Endothelial cell of umbilical vein (primary cell): ENCODE measurements around the gene BCL7A. TPM values are rescaled to one million over a fixed set of nuclear protein-coding genes. Genes with fewer than 3 reads are reported as not detected.

Experiments used
- BruUV-seq: library from RNA; stranded (reverse); fragments of 400-500 nt; replicated peaks from 2 replicates; lab custom pipeline; 2021; lab: Mats Ljungman, UMichigan
- CTCF ChIA-PET: fragments of 300-600, 350-600 bp; sonication (Branson Sonifier 250); formaldehyde crosslinking; loops from one replicate; lab custom pipeline; 2021; ENCODE audit warnings: antibody characterized with exemption, inconsistent platforms; lab: Charles Lee
- POLR2A ChIA-PET: fragments of 300-600, 350-600 bp; sonication (Branson Sonifier 250); formaldehyde crosslinking; loops from one replicate; lab custom pipeline; 2021; ENCODE audit warnings: antibody characterized with exemption, inconsistent platforms; lab: Charles Lee
- DNase-seq: peaks from one replicate; pipeline ENCODE4 v3.0.0-alpha.2; 2011; ENCODE audit warnings: low read depth, low spot score
- FAIRE-seq: peaks from 2 replicates; lab custom pipeline; 2011; peaks lifted over from hg19 to GRCh38; lab: Jason Lieb, UNC
- H2AFZ ChIP-seq: 2 replicates; pipeline ENCODE4 v1.6.0; 2012; ENCODE audit warnings: low read depth, low read length, control low read depth, inconsistent platforms
- H3K27ac ChIP-seq: 2 replicates; pipeline ENCODE4 v1.5.1; 2011; ENCODE audit warnings: low read depth, mild to moderate bottlenecking, control low read depth, low read length, moderate library complexity; ENCODE audit not compliant: insufficient read depth
- H3K27me3 ChIP-seq, 2 experiments: 2 replicates each; pipeline versions ENCODE4 v1.6.0 to v1.6.1; 2011; ENCODE audit warnings: low read length in 2 of 2, mixed read lengths in 1 of 2; ENCODE audit not compliant: control insufficient read depth in 2 of 2, insufficient read depth in 2 of 2
- H3K36me3 ChIP-seq, 2 experiments: 2 replicates in 1 of 2; 3 replicates in 1 of 2; pipeline ENCODE4 v1.5.1; 2011; ENCODE audit warnings: low read length in 2 of 2, mild to moderate bottlenecking in 1 of 2, moderate library complexity in 1 of 2; ENCODE audit not compliant: control insufficient read depth in 2 of 2, insufficient read depth in 2 of 2; ENCODE audit errors: extremely low read depth in 1 of 2
- H3K4me1 ChIP-seq: 3 replicates; pipeline ENCODE4 v1.5.1; 2011; ENCODE audit warnings: mild to moderate bottlenecking, low read length; ENCODE audit not compliant: control insufficient read depth, insufficient read depth; ENCODE audit errors: extremely low read depth
- H3K4me2 ChIP-seq: 2 replicates; pipeline ENCODE4 v1.6.1; 2011; ENCODE audit warnings: low read length, control low read depth, mixed read lengths; ENCODE audit not compliant: insufficient read depth
- H3K4me3 ChIP-seq, 3 experiments: fragments of 200-600 bp in 1 of 3; sonication (generic), shearing (Covaris generic) in 1 of 3; replicated peaks in 1 of 3; 2 replicates each; pipeline ENCODE4 v1.5.1; 2011 to 2016; ENCODE audit warnings: control low read depth in 3 of 3, low read length in 3 of 3, mild to moderate bottlenecking in 2 of 3, inconsistent platforms in 1 of 3, low read depth in 1 of 3, moderate library complexity in 1 of 3; ENCODE audit not compliant: insufficient read depth in 1 of 3
- H3K79me2 ChIP-seq: 2 replicates; pipeline ENCODE4 v1.6.0; 2012; ENCODE audit warnings: low read length, inconsistent platforms; ENCODE audit not compliant: control insufficient read depth, insufficient read depth
- H3K9ac ChIP-seq: replicated peaks from 2 replicates; pipeline ENCODE3; 2011; ENCODE audit warnings: low read length, control low read depth; ENCODE audit not compliant: insufficient read depth; ENCODE audit errors: extremely low read depth
- H3K9me1 ChIP-seq: replicated peaks from 3 replicates; pipeline ENCODE4 v1.6.0; 2011; ENCODE audit warnings: mild to moderate bottlenecking, low read length; ENCODE audit not compliant: control insufficient read depth, insufficient read depth; ENCODE audit errors: extremely low read depth
- H3K9me3 ChIP-seq: replicated peaks from 2 replicates; pipeline ENCODE4 v1.5.1; 2012; ENCODE audit warnings: low read length, inconsistent platforms; ENCODE audit not compliant: control insufficient read depth, insufficient read depth
- H4K20me1 ChIP-seq: replicated peaks from 2 replicates; pipeline ENCODE3; 2011; ENCODE audit warnings: mild to moderate bottlenecking, low read length; ENCODE audit not compliant: control insufficient read depth, insufficient read depth; ENCODE audit errors: extremely low read depth
- EZH2 ChIP-seq: IDR thresholded peaks from 2 replicates; pipeline ENCODE4 v1.6.1; 2012; ENCODE audit warnings: borderline replicate concordance, low read depth, mild to moderate bottlenecking, moderate library complexity, low read length, inconsistent platforms; ENCODE audit not compliant: severe bottlenecking
- FOS ChIP-seq: IDR thresholded peaks from 2 replicates; pipeline ENCODE4 v1.6.1; 2011; ENCODE audit warnings: mild to moderate bottlenecking, low read length, moderate library complexity, borderline replicate concordance; ENCODE audit not compliant: insufficient read depth
- GATA2 ChIP-seq: IDR thresholded peaks from 2 replicates; pipeline ENCODE4 v1.7.0; 2011; ENCODE audit warnings: low read depth, mild to moderate bottlenecking, moderate library complexity, mixed read lengths, low read length; ENCODE audit not compliant: insufficient read length, insufficient read depth
- JUN ChIP-seq: IDR thresholded peaks from 2 replicates; pipeline ENCODE4 v1.6.1; 2011; ENCODE audit warnings: borderline replicate concordance, low read depth; ENCODE audit not compliant: insufficient read length, insufficient read depth
- MYC ChIP-seq: IDR thresholded peaks from one replicate; pipeline ENCODE4 v1.6.1; 2011; ENCODE audit warnings: mild to moderate bottlenecking, low read depth, low read length
- POLR2A ChIP-seq: IDR thresholded peaks from 2 replicates; pipeline ENCODE4 v1.6.1; 2012; ENCODE audit warnings: low read depth, mild to moderate bottlenecking, control low read depth, low read length
- POLR2AphosphoS5 ChIP-seq: IDR thresholded peaks from 2 replicates; pipeline ENCODE4 v1.6.1; 2012; ENCODE audit warnings: low read depth, mild to moderate bottlenecking, control low read depth, low read length, moderate library complexity; ENCODE audit not compliant: insufficient read depth
- dilution Hi-C: fragments of 300-500 bp; cut with MboI; formaldehyde crosslinking; loops from one replicate; pipeline ENCODE4 v1.15.0; 2019; ENCODE audit warnings: low sequenced_read_pairs; ENCODE audit not compliant: extremely low pct_ligation_motif_present
- intact Hi-C: fragments of 100-400 bp; cut with micrococcal nuclease; formaldehyde crosslinking; loops from one replicate; pipeline ENCODE4 v1.10.0; 2022
- polyA plus RNA-seq, 4 experiments: library from polyadenylated mRNA; depleted of rRNA in 3 of 4; stranded (reverse) in 3 of 4; unstranded in 1 of 4; fragments of >200 nt; gene quantifications; 2 replicates each; pipeline versions ENCODE4 v1.2.1 to v1.2.3, GENCODE V29; 2011 to 2012; ENCODE audit warnings: missing spikeins in 1 of 4
- total RNA-seq: library from RNA; stranded (reverse); gene quantifications from 2 replicates; pipeline ENCODE4 v1.2.3, GENCODE V29; 2021
- TF ChIP-seq, protein P1 (sequence below): IDR thresholded peaks from 2 replicates; pipeline ENCODE4 v1.6.1; 2011; ENCODE audit not compliant: insufficient read depth, insufficient read length
- TF ChIP-seq, protein P2 (sequence below), 2 donors: IDR thresholded peaks; 1 replicate in 1 of 2; 2 replicates in 1 of 2; pipeline ENCODE4 v1.5.1; 2011; ENCODE audit warnings: low read length in 2 of 2, mild to moderate bottlenecking in 2 of 2, moderate library complexity in 2 of 2, control low read depth in 1 of 2, inconsistent platforms in 1 of 2, low read depth in 1 of 2; ENCODE audit not compliant: insufficient read depth in 1 of 2; ENCODE audit errors: extremely low read depth in 1 of 2

The BCL7A gene
- total and polyA plus RNA-seq, 2 donors (not counting 3 experiments of a cell fraction or from before 2014, with no cell fraction given): 9.7 to 11.1 TPM

DNA sequence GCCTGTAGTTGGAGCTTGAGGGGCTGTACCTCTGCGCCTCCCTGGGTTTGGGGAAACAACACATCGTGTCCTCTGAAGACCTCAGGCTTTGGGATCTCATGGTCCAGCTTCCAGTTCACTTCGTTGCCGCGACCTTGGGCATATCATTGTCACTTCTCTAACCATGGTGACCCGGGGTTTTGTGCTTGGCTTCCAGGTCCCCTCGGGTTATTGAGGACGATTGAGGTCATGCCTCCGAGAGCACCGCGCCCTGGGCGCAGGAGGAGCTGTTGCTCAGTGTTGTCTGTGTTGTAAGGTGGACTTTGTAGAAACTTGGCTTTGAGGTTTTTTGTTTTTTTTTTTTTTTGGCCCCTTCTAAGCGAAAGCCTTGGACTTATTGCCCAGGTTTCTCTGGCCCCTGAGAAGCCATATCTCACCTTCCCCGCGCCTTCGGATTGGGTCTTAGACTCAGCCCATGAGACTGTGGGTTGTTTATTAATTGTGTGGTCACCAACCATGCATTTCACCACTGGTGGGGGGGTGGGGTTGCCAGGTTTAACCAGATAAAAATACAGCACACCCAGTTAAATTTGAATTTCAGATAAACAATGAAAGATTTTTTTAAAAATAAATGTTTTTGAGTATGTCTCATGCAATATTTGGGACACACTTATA is 2.6 kb downstream of the BCL7A start:
- Histone ChIP-seq H2AFZ (peak overlapping the region; percentile 80), H3K79me2 (peaks cover 22% of the 10 kb centered on the region), H3K9me3 (no peaks in the 10 kb centered on the region), H3K27ac (no peak overlapping the region), H3K4me2 (peak overlapping the region; percentile 18), H4K20me1 (no peaks in the 10 kb centered on the region), H3K4me3 (no peak overlapping the region), H3K9me1 (no peaks in the 10 kb centered on the region), H3K27me3 (no peaks in the 10 kb centered on the region), H3K36me3 (no peaks in the 10 kb centered on the region), H3K4me1 (peaks cover 19% of the 10 kb centered on the region), H3K9ac (no peak overlapping the region)
- TF ChIP-seq, protein P1, sequence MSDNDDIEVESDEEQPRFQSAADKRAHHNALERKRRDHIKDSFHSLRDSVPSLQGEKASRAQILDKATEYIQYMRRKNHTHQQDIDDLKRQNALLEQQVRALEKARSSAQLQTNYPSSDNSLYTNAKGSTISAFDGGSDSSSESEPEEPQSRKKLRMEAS: no peak
- TF ChIP-seq EZH2 (no peak), GATA2 (no peak), JUN (no peak), MYC (no peak), POLR2A (no peak), POLR2AphosphoS5 (no peak), FOS (no peak)
- TF ChIP-seq, protein P2, sequence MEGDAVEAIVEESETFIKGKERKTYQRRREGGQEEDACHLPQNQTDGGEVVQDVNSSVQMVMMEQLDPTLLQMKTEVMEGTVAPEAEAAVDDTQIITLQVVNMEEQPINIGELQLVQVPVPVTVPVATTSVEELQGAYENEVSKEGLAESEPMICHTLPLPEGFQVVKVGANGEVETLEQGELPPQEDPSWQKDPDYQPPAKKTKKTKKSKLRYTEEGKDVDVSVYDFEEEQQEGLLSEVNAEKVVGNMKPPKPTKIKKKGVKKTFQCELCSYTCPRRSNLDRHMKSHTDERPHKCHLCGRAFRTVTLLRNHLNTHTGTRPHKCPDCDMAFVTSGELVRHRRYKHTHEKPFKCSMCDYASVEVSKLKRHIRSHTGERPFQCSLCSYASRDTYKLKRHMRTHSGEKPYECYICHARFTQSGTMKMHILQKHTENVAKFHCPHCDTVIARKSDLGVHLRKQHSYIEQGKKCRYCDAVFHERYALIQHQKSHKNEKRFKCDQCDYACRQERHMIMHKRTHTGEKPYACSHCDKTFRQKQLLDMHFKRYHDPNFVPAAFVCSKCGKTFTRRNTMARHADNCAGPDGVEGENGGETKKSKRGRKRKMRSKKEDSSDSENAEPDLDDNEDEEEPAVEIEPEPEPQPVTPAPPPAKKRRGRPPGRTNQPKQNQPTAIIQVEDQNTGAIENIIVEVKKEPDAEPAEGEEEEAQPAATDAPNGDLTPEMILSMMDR (IDR thresholded peaks at IDR 0.05; ENCODE audit: extremely low read depth in 1 of 2, insufficient read depth in 1 of 2, low read depth in 1 of 2, low read length in 2 of 2): no peak
- ChIA-PET CTCF (interaction anchor here (2.2 kb wide), 1 partner anchor 108 kb away, joined by 14 read pairs; no protein-coding TSS in a partner anchor), POLR2A (no interaction called here)
- intact Hi-C loops (loop anchor here (5.0 kb wide), 1 partner anchor 53 kb away; the partner anchor contains the start of gene MLXIP), dilution Hi-C loops (no loop called here)
- DNase-seq: no peak
- FAIRE-seq: no peak
- no TSS peak for BruUV-seq
